ENCODE measurements around the gene USP31. TPM values are rescaled to one million over a fixed set of nuclear protein-coding genes. Genes with fewer than 3 reads are reported as not detected.

Gene USP31
- total RNA-seq, 1 experiment from 2014 or later: 17.4 TPM

GRCh38 chr16:23074423-23074822, 74.8 kb downstream of the USP31 start:
- Mint-ChIP-seq H3K4me3 (no peak overlapping the region), H3K4me1 (no peaks in the 10 kb centered on the region), H3K9me3 (no peaks in the 10 kb centered on the region), H3K27ac (no peak overlapping the region), H3K27me3 (ENCODE audit: low read depth) (no peaks in the 10 kb centered on the region), H3K36me3 (peaks cover 55% of the 10 kb centered on the region)
- TF ChIP-seq ZSCAN18 (CRISPR knock-in tag; IDR thresholded peaks at IDR 0.05) (no peak), CREB1 (CRISPR knock-in tag; IDR thresholded peaks at IDR 0.05) (no peak), ZNF317 (CRISPR knock-in tag; IDR thresholded peaks at IDR 0.05; ENCODE audit: borderline replicate concordance, low read depth) (no peak), NR2C2 (CRISPR knock-in tag; IDR thresholded peaks at IDR 0.05) (no peak), HMGXB4 (CRISPR knock-in tag; IDR thresholded peaks at IDR 0.05) (no peak)
- TF ChIP-seq, protein P1, sequence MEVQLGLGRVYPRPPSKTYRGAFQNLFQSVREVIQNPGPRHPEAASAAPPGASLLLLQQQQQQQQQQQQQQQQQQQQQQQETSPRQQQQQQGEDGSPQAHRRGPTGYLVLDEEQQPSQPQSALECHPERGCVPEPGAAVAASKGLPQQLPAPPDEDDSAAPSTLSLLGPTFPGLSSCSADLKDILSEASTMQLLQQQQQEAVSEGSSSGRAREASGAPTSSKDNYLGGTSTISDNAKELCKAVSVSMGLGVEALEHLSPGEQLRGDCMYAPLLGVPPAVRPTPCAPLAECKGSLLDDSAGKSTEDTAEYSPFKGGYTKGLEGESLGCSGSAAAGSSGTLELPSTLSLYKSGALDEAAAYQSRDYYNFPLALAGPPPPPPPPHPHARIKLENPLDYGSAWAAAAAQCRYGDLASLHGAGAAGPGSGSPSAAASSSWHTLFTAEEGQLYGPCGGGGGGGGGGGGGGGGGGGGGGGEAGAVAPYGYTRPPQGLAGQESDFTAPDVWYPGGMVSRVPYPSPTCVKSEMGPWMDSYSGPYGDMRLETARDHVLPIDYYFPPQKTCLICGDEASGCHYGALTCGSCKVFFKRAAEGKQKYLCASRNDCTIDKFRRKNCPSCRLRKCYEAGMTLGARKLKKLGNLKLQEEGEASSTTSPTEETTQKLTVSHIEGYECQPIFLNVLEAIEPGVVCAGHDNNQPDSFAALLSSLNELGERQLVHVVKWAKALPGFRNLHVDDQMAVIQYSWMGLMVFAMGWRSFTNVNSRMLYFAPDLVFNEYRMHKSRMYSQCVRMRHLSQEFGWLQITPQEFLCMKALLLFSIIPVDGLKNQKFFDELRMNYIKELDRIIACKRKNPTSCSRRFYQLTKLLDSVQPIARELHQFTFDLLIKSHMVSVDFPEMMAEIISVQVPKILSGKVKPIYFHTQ (CRISPR knock-in tag; IDR thresholded peaks at IDR 0.05): no peak
- TF ChIP-seq, protein P2, sequence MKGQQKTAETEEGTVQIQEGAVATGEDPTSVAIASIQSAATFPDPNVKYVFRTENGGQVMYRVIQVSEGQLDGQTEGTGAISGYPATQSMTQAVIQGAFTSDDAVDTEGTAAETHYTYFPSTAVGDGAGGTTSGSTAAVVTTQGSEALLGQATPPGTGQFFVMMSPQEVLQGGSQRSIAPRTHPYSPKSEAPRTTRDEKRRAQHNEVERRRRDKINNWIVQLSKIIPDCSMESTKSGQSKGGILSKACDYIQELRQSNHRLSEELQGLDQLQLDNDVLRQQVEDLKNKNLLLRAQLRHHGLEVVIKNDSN (CRISPR knock-in tag; IDR thresholded peaks at IDR 0.05): no peak
- ATAC-seq: no peak
- no peak for DNase-seq (ENCODE audit: low spot score)
- CTCF ChIA-PET: interaction anchor here (1.6 kb wide), 1 partner anchor 361 kb away, joined by 3 read pairs; no protein-coding TSS in a partner anchor
- POLR2A ChIA-PET: no interaction called here

DNA sequence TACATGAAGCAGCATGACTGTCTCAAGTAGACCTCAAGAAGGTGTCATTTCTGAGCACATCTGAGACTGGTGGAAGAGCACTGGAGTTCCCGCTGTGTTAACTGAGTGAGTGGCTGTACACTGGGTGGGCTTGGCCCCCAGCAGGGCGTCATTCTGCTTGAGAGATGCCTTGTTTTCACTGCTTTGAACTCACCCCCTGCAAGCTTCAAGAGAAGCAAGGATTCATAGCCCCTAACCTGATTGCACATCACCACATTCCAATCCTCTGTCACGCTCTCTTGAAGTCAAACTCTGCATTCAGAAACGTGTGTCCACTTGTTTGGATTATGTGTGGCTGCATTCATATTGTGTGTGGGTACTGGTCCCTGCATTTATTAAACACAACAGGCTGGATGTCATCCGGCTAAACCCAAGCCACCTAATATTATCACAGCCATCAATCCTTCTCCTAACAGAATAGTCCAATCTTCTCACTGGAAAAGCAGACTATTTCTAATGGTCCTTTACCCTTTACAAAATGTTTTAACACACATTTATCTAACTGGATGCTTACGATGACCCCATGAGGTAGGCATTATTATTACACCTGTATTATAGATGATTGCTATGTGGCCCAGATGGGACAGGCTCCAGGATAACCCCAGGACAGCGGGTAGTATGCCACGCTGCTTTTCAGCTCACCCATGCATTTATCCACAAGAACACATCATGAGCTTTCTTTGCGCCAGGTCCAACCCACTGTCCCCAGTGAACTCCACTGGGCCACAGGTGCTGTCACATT, 76.3 kb downstream of the USP31 start:
- H3K4me3 Mint-ChIP-seq: no peak overlapping the region
- no peak overlapping the region for H3K27ac Mint-ChIP-seq
- no peaks in the 10 kb centered on the region for H3K9me3 Mint-ChIP-seq
- DNase-seq (ENCODE audit: low spot score): no peak
- no peaks in the 10 kb centered on the region for H3K4me1 Mint-ChIP-seq
- H3K27me3 Mint-ChIP-seq (ENCODE audit: low read depth): no peaks in the 10 kb centered on the region
- peaks cover 60% of the 10 kb centered on the region for H3K36me3 Mint-ChIP-seq
- ChIA-PET POLR2A (no interaction called here), CTCF (interaction anchor here (1.0 to 2.6 kb wide), 2 partner anchors 12 to 174 kb away, joined by 3 to 8 read pairs; no protein-coding TSS in a partner anchor)
- TF ChIP-seq, protein P3, sequence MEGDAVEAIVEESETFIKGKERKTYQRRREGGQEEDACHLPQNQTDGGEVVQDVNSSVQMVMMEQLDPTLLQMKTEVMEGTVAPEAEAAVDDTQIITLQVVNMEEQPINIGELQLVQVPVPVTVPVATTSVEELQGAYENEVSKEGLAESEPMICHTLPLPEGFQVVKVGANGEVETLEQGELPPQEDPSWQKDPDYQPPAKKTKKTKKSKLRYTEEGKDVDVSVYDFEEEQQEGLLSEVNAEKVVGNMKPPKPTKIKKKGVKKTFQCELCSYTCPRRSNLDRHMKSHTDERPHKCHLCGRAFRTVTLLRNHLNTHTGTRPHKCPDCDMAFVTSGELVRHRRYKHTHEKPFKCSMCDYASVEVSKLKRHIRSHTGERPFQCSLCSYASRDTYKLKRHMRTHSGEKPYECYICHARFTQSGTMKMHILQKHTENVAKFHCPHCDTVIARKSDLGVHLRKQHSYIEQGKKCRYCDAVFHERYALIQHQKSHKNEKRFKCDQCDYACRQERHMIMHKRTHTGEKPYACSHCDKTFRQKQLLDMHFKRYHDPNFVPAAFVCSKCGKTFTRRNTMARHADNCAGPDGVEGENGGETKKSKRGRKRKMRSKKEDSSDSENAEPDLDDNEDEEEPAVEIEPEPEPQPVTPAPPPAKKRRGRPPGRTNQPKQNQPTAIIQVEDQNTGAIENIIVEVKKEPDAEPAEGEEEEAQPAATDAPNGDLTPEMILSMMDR (IDR thresholded peaks at IDR 0.05): 0 out of 2 replicates have a peak, but pooled peaks have one; percentile 10
- TF ChIP-seq E2F4 (CRISPR knock-in tag; IDR thresholded peaks at IDR 0.05; ENCODE audit: borderline replicate concordance, low read depth): no peak
- no peak for ATAC-seq

Data from WTC11 (cell line).